Nephron progenitor cell (in vitro differentiated cells): ENCODE results near the gene MEOX1.

ENCODE experiments used
- DNase-seq: peaks from one replicate; pipeline ENCODE4 v3.0.0; 2021
- H3K27ac Mint-ChIP-seq: 2 replicates; pipeline ENCODE4 v1.8.0; 2021; ENCODE audit warnings: mild to moderate bottlenecking, moderate library complexity, mixed read lengths
- H3K27me3 Mint-ChIP-seq: 2 replicates; pipeline ENCODE4 v1.8.0; 2021; ENCODE audit warnings: mild to moderate bottlenecking, low read depth, mixed read lengths; ENCODE audit not compliant: poor library complexity
- H3K36me3 Mint-ChIP-seq: 2 replicates; pipeline ENCODE4 v1.8.0; 2021; ENCODE audit warnings: low read depth, mixed read lengths
- H3K4me1 Mint-ChIP-seq: 2 replicates; pipeline ENCODE4 v1.8.0; 2021; ENCODE audit warnings: mixed read lengths
- H3K4me3 Mint-ChIP-seq: 2 replicates; pipeline ENCODE4 v1.8.0; 2021; ENCODE audit warnings: mild to moderate bottlenecking, moderate library complexity, mixed read lengths
- H3K9me3 Mint-ChIP-seq: 2 replicates; pipeline ENCODE4 v1.8.0; 2021; ENCODE audit warnings: mild to moderate bottlenecking, moderate library complexity, mixed read lengths
- CTCF ChIP-seq: fragments of 200-600 bp; sonication (generic); IDR thresholded peaks from 2 replicates; pipeline ENCODE4 v1.5.0; 2021; ENCODE audit warnings: antibody characterized with exemption

MEOX1 gene

DNA sequence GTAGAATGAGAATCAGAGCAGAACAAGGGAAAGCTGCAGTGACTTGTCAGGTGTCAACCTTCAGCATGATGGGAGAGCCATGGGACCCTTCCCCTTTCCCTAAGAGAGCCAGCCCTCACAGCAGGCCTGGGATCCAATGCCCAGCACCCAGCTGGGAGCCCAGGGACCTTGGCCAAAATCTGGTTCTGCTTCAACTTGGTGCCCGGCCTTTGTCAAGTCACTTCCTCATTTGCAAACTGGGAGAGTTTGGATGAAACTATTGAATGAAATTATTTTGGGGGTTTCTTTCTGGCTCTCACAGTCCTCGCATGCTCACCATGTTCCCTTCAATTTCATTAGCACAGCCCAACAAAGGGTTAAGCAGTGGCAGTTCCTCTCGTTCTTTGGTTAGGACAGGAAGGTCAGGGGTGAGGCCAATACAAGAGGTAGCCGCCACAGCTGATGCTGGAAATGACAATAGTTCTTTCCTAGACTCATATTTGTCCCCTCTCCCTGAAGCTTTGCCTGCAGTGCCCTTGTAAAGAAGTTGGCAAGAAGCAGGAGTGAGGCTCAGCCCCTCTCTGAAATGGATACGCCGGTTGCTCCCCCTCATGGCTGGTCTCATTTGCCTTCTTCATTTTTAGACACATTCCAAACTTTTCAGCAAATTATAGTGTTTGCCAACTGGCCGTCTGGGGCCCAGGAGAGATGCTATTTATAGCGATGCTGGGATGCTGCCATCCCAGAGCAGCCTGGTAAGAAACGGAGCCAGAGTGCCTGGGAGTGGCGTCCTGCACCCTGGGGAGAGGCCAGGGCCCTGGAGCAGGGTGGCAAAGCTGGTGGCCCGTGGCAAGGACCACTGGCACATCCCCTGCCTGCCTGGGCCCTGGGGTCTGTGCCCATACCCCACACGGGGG lies 34.5 kb upstream of the MEOX1 start:
- Mint-ChIP-seq H3K9me3 (no peaks in the 10 kb centered on the region), H3K4me1 (peaks cover 28% of the 10 kb centered on the region), H3K36me3 (no peaks in the 10 kb centered on the region), H3K4me3 (peak overlapping the region; percentile 6), H3K27me3 (peaks cover 57% of the 10 kb centered on the region), H3K27ac (no peak overlapping the region)
- no peak for TF ChIP-seq CTCF
- DNase-seq = no peak

DNA sequence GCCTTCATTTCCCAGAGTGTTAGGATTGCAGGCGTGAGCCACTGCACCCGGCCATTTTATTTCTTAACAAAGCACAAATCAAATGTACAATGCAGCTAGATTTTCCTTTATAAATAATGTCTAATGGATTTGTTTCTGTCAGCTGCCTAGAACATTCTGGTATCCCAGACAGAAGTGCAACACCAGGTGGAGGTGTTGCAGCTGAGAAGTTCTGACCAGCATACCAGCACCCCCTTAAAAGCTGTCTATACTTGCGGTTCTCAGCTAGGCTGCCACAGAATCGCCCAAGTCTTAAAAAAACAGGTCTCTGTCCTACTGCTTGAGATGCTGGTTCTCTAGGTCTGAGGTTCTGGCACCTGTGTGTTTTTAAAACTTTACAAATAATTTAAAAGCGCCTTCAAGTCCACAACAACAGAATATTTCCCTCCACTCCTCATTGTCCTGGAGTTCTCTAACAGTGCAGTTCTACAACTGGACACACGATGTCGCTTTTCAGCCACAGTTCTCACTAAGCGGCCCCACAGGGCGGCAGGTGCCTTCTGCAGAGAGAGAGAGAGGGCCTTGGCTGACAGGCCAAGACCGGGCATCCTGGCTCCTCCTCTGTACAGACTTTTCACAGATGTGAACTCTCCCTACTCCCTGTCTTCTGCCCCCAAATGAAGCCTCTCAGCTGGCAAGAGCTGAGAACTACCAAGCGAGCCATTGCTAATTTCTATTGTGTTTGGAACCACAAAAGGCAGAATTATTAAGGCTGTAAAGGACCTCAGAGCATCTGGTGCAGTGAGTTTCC lies 32.6 kb upstream of the MEOX1 start:
- peak; percentile 87 for TF ChIP-seq CTCF
- H3K36me3 Mint-ChIP-seq = no peaks in the 10 kb centered on the region
- H3K4me3 Mint-ChIP-seq = no peak overlapping the region
- H3K4me1 Mint-ChIP-seq = peaks cover 47% of the 10 kb centered on the region
- H3K9me3 Mint-ChIP-seq = no peaks in the 10 kb centered on the region
- peaks cover 43% of the 10 kb centered on the region for H3K27me3 Mint-ChIP-seq
- peak; percentile 81 for DNase-seq
- H3K27ac Mint-ChIP-seq = no peak overlapping the region

GRCh38 chr17:43691317-43691693 lies 29.6 kb upstream of the MEOX1 start:
- Mint-ChIP-seq H3K9me3 (no peaks in the 10 kb centered on the region), H3K36me3 (no peaks in the 10 kb centered on the region), H3K4me1 (peaks cover 63% of the 10 kb centered on the region)

DNA sequence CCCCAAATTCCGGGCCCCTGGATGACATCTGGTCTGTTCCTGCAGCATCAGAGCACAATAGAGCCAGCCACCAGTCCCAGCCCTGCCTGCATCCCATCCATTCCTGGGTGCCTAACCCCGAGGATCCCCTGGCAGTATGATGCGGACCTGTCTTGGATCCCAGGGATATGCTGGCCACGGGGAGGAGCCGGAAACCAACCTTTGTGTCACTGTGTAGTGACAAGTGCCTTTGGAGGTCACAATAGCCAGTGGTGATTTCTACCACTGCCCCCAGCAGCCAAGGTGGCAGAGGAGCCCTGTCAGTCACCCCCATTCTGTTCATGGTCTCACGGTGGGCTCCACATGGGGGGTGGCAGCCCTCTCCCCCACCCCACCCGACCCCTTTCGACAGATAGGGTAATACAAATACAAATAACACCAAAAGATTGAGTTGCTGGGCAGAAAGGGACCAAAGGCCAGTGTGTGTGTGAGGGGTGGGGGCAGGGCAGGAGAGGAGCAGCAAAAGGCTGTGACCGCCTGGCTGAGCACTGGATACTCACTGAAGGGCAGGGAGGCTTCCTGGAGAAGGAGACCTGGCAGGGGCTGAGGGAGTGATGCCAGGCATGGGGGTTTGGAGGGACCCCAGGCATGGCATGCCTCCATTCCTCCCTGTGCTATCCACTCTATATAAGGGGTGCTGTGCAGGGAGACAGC lies 29.0 kb upstream of the MEOX1 start:
- Mint-ChIP-seq H3K9me3 (no peaks in the 10 kb centered on the region), H3K27ac (no peak overlapping the region), H3K4me3 (no peak overlapping the region), H3K4me1 (peaks cover 60% of the 10 kb centered on the region), H3K36me3 (no peaks in the 10 kb centered on the region), H3K27me3 (peaks cover 40% of the 10 kb centered on the region)
- no peak for TF ChIP-seq CTCF
- no peak for DNase-seq

More at GRCh38 chr17:43691317-43691693, 29.6 kb upstream of the MEOX1 start:
- no peak overlapping the region for H3K4me3 Mint-ChIP-seq
- no peak overlapping the region for H3K27ac Mint-ChIP-seq
- no peak for DNase-seq
- peaks cover 43% of the 10 kb centered on the region for H3K27me3 Mint-ChIP-seq
- no peak for TF ChIP-seq CTCF

DNA sequence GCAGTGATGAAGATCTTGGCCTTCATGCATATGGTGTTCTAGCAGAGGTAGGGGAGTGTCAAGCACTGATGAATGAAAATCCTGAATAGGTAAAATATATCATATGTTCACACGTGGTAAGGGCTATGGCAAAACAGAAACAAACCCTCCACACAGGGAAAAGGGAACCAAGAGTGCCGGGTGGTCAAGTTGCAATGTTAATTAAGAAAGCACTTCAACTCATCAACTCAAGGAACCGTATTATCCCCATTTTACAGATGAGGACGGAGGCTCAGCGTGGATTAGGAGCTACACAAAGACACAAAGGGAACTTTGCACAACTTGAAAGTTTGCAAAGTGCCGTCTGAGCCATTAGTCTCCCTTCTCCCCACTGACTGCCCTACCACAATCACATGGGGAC lies 28.1 kb upstream of the MEOX1 start:
- H3K36me3 Mint-ChIP-seq = no peaks in the 10 kb centered on the region
- TF ChIP-seq CTCF = no peak
- peaks cover 40% of the 10 kb centered on the region for H3K27me3 Mint-ChIP-seq
- DNase-seq = no peak
- peaks cover 66% of the 10 kb centered on the region for H3K4me1 Mint-ChIP-seq
- no peaks in the 10 kb centered on the region for H3K9me3 Mint-ChIP-seq
- H3K27ac Mint-ChIP-seq = no peak overlapping the region
- H3K4me3 Mint-ChIP-seq = no peak overlapping the region
